BE2C (cell line): ENCODE results near the gene ABCA4.

ENCODE experiments used
- DNase-seq: peaks from one replicate; pipeline ENCODE4 v3.0.0-alpha.2; 2020
- H3K27me3 ChIP-seq: fragments of 250-450 bp; sonication (Bioruptor Pico); 2 replicates; pipeline ENCODE4 v1.5.1; 2020; ENCODE audit warnings: mild to moderate bottlenecking
- H3K36me3 ChIP-seq: fragments of 250-450 bp; sonication (Bioruptor Pico); 2 replicates; pipeline ENCODE4 v1.5.1; 2020; ENCODE audit warnings: mild to moderate bottlenecking
- H3K4me1 ChIP-seq: fragments of 250-450 bp; sonication (Bioruptor Pico); 2 replicates; pipeline ENCODE4 v1.5.1; 2020
- H3K4me3 ChIP-seq: 2 replicates; pipeline ENCODE4 v1.5.1; 2011; ENCODE audit warnings: low read depth, low read length
- H3K9me3 ChIP-seq: fragments of 250-450 bp; sonication (Bioruptor Pico); 2 replicates; pipeline ENCODE4 v1.5.1; 2020
- TF ChIP-seq, protein P1 (sequence below): IDR thresholded peaks from 2 replicates; pipeline ENCODE4 v1.5.1; 2012; ENCODE audit warnings: mild to moderate bottlenecking, low read depth, low read length

Gene ABCA4

DNA sequence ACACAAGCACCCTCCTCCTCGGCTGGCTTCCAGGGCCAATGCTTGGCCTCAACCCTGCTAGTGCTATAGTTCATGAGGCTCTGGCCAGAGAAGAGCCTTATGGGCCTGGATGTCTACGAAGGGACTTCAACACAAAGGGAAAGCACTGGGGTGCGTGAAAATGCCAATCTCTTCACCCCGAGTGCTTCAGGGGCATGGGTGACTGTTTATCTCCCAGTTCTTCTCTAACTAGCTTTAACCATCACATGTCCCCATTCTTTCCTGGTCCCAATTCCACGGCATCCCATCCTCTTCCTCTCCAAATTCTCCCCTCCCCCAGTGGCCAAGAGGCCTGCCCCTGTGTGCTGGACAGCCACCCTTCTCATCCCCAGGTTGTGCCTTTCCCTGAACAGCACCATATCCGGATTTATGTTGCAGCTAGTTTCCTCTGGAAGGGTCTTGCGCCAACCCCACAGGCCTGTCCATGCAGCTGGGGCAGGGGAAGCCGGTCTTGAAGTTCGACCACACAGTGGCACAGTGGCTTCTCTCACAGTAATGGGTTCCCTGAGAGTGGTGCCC is 16.7 kb downstream of the ABCA4 start:
- Histone ChIP-seq H3K4me3 (no peak overlapping the region), H3K36me3 (no peaks in the 10 kb centered on the region), H3K4me1 (peaks cover 16% of the 10 kb centered on the region), H3K9me3 (no peaks in the 10 kb centered on the region), H3K27me3 (no peaks in the 10 kb centered on the region)
- DNase-seq, result no peak
- TF ChIP-seq, protein P1, sequence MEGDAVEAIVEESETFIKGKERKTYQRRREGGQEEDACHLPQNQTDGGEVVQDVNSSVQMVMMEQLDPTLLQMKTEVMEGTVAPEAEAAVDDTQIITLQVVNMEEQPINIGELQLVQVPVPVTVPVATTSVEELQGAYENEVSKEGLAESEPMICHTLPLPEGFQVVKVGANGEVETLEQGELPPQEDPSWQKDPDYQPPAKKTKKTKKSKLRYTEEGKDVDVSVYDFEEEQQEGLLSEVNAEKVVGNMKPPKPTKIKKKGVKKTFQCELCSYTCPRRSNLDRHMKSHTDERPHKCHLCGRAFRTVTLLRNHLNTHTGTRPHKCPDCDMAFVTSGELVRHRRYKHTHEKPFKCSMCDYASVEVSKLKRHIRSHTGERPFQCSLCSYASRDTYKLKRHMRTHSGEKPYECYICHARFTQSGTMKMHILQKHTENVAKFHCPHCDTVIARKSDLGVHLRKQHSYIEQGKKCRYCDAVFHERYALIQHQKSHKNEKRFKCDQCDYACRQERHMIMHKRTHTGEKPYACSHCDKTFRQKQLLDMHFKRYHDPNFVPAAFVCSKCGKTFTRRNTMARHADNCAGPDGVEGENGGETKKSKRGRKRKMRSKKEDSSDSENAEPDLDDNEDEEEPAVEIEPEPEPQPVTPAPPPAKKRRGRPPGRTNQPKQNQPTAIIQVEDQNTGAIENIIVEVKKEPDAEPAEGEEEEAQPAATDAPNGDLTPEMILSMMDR, result no peak

DNA sequence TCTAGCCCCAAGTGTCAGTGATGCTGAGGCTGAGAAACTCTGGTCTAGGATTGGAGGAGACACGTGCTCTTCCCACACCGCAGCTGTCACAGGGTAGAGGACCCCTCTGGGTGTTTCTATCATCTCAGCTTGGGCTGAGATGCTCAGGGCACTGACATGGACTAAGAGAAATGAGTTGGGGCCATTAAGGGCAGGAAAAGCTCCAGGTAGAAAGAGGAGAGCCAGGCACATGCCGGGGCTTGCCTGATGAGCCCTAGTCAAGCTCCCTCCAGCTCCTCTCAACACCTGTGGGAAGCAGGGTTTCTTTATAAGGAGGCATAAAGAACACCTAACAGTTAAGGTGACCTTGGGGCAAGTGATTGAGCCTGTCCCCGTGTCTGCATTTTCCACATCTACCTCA is 17.3 kb downstream of the ABCA4 start:
- Histone ChIP-seq H3K36me3 (no peaks in the 10 kb centered on the region), H3K4me3 (no peak overlapping the region), H3K4me1 (peaks cover 16% of the 10 kb centered on the region), H3K9me3 (no peaks in the 10 kb centered on the region), H3K27me3 (no peaks in the 10 kb centered on the region)
- TF ChIP-seq, protein P1, result no peak
- no peak for DNase-seq

DNA sequence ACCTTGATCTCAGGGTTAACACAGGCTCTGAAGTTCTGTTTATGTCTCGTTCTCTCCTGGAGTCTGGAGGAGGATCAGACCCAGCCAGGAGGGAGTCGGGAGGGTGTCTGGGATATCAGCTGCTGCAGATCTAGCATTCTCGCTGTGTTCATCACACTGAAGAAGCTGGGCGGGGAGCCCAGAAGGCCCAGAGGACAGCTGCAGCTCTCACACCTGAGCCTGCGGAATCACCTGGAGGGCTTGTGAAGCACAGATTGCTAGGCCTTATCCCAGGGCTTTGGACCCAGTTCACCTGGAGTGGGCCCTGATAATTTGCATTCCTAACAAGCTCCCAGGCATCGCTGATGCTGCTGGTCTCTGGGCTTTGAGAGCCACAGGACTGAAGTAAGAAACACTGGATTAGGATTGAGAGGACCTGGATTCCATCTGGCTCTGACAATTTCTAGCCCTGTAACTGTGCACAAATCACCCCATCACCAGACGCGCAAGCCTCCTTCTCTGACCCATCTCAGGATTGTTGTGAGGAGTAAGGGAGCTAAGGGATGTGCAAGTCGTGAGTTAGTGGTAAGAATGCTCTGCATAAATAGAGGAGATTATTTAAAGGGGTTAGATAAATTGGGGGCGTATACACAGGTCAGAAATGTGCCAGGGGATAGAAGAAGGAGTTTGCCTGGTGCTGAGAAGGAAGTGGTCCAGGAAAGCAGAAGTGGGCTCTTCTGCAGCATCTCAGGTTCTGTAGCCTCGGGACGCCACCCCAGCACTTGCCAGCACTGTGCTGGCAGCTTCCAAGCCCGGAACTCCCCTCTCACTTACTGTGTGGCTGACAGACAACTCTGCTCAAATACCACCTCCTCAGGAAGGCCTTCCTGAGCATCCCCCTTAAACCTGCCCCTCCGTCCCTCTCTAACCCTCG is 19.1 kb downstream of the ABCA4 start:
- H3K4me3 ChIP-seq, result no peak overlapping the region
- H3K27me3 ChIP-seq, result no peaks in the 10 kb centered on the region
- DNase-seq, result no peak
- TF ChIP-seq, protein P1, result no peak
- no peaks in the 10 kb centered on the region for H3K36me3 ChIP-seq
- H3K9me3 ChIP-seq, result no peaks in the 10 kb centered on the region
- peaks cover 16% of the 10 kb centered on the region for H3K4me1 ChIP-seq

DNA sequence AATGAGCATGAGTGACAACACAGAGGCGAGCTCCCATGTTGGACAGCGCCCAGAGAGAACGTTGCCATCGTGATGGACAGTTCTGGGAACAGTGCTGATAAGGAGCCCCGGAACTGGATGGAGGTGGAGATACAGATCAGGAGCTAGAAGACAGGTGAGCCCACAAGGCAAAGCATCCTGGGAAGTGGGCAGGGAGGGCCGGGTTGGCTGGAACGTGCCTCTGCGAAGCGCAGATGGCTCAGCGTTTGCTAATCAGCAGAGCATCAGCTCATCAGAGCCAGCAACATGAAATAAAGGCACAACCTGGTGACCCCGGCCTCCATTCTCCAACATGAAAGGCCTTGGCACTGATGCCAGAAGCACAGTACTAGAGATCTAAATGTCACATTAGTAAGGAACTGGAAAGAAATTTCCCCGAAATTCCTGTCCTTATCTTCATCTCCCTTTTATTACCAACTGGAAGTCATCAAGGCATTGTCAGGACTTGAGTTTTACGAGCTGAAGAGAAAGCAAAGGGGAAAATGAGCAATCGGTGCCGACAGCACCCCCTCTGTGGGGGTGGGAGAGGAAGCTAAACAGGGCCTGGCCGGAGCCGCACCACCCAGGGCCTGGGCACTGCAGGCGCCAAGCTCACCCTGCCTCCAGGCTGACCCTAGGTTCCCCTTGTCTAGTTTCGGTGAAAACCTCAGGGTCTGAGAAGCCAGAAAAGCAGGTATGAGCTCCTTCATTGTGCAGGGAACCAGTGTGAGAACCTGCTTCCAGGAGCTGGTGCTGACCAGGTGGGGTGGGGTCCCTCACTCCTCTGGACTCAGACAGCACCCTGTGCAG is 19.9 kb downstream of the ABCA4 start:
- TF ChIP-seq, protein P1, result no peak
- no peak overlapping the region for H3K4me3 ChIP-seq
- peak; percentile 53 for DNase-seq
- peaks cover 16% of the 10 kb centered on the region for H3K4me1 ChIP-seq
- H3K9me3 ChIP-seq, result no peaks in the 10 kb centered on the region
- H3K36me3 ChIP-seq, result no peaks in the 10 kb centered on the region
- no peaks in the 10 kb centered on the region for H3K27me3 ChIP-seq

DNA sequence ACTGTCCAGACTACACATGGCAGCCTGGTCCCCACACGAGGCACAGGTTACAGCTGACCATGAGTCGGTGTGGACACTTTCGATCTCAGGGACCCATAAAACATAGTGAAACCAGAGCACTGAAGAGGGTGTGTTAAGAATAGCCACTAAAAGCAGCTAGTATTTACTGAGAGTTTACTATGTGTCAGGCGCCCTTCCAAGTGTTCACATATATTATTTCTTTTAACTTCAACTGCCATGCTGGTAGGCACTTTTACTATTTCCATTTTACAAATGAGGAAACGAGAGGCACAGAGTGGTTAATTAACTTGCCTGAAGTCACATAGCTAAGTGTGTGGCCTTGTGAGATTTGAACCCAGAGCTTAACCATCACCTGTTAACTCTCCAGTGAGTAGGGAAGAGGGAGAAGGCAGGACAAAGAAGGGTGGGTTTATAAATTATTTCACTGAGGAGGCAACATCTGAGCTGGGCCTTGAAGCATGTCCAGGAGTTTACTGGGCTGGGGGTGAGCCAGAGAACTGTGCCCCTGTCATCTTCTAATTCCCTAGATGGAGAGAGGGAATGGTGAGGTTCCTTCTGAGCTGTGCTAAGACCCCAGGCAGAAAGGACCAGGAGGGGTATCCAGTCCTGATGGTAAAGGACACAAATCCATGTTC is 20.7 kb downstream of the ABCA4 start:
- no peaks in the 10 kb centered on the region for H3K9me3 ChIP-seq
- no peak overlapping the region for H3K4me3 ChIP-seq
- TF ChIP-seq, protein P1, result no peak
- no peak for DNase-seq
- H3K36me3 ChIP-seq, result no peaks in the 10 kb centered on the region
- no peaks in the 10 kb centered on the region for H3K27me3 ChIP-seq
- H3K4me1 ChIP-seq, result peaks cover 16% of the 10 kb centered on the region
